ENCODE measurements around the gene AURKB. TPM values are rescaled to one million over a fixed set of nuclear protein-coding genes. Genes with fewer than 3 reads are reported as not detected.

The AURKB gene
- total and polyA plus RNA-seq, 2 donors (not counting 1 experiment from before 2014, with no cell fraction given), result 1.1 to 5.3 TPM

GRCh38 chr17:8186787-8187516, 23.4 kb downstream of the AURKB start:
- intact Hi-C loops (cut with micrococcal nuclease), result loop anchor here (1.0 kb wide), 8 partner anchors 14 to 113 kb away; partner anchors contain the start of gene AURKB
- Mint-ChIP-seq H3K27me3 (no peaks in the 10 kb centered on the region), H3K27ac (no peak overlapping the region), H3K4me3 (no peak overlapping the region), H3K4me1 (peaks cover 17% of the 10 kb centered on the region), H3K9me3 (ENCODE audit: insufficient read depth) (no peaks in the 10 kb centered on the region)
- TF ChIP-seq, protein P1, sequence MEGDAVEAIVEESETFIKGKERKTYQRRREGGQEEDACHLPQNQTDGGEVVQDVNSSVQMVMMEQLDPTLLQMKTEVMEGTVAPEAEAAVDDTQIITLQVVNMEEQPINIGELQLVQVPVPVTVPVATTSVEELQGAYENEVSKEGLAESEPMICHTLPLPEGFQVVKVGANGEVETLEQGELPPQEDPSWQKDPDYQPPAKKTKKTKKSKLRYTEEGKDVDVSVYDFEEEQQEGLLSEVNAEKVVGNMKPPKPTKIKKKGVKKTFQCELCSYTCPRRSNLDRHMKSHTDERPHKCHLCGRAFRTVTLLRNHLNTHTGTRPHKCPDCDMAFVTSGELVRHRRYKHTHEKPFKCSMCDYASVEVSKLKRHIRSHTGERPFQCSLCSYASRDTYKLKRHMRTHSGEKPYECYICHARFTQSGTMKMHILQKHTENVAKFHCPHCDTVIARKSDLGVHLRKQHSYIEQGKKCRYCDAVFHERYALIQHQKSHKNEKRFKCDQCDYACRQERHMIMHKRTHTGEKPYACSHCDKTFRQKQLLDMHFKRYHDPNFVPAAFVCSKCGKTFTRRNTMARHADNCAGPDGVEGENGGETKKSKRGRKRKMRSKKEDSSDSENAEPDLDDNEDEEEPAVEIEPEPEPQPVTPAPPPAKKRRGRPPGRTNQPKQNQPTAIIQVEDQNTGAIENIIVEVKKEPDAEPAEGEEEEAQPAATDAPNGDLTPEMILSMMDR (IDR thresholded peaks at IDR 0.05), result peak; percentile 39
- no peak for TF ChIP-seq EZH2 (IDR thresholded peaks at IDR 0.05; ENCODE audit: borderline replicate concordance, insufficient read depth, low read depth, low read length, poor library complexity, severe bottlenecking)
- H2AFZ ChIP-seq (ENCODE audit: insufficient read depth, low read depth, low read length, poor library complexity, severe bottlenecking), result peak overlapping the region; percentile 85
- H3K9me3 ChIP-seq (ENCODE audit: control extremely low read depth in 1 of 3, control insufficient read depth in 2 of 3, insufficient read depth in 1 of 3, low read length in 2 of 3), result no peaks in the 10 kb centered on the region
- no peaks in the 10 kb centered on the region for H3K79me2 ChIP-seq (ENCODE audit: control insufficient read depth, insufficient read depth, low read length)
- H3K4me3 ChIP-seq (ENCODE audit: control extremely low read depth in 1 of 5, extremely low read depth in 1 of 5, insufficient read depth in 1 of 5, low read depth in 2 of 5, low read length in 4 of 5), result peak overlapping the region; percentile 68 to 87 (median 85)
- no peaks in the 10 kb centered on the region for H3K36me3 ChIP-seq (replicated peaks in 1 of 2; ENCODE audit: control extremely low read depth in 1 of 2, control insufficient read depth in 1 of 2, extremely low read depth in 1 of 2, insufficient read depth in 2 of 2, low read length in 1 of 2)
- peaks cover 28 to 43% of the 10 kb centered on the region in 2 donors for H3K4me1 ChIP-seq (ENCODE audit: control insufficient read depth in 2 of 2, insufficient read depth in 2 of 2, low read length in 2 of 2)
- no peaks in the 10 kb centered on the region for H3K27me3 ChIP-seq (replicated peaks in 1 of 4; ENCODE audit: control extremely low read depth in 1 of 4, control insufficient read depth in 3 of 4, insufficient read depth in 4 of 4, low read length in 3 of 4)
- DNase-seq (peak; percentile 95), ATAC-seq (ENCODE audit: low read depth) (peak; percentile 36)
- ChIA-PET POLR2A (interaction anchor here (0.9 to 7.8 kb wide), 11 partner anchors 10 to 102 kb away, joined by 3 to 118 read pairs (median 9); partner anchors contain the start of genes CTC1, PFAS and RANGRF), CTCF (interaction anchor here (0.7 to 7.6 kb wide), 21 partner anchors 10 to 114 kb away, joined by 3 to 86 read pairs (median 6); partner anchors contain the start of genes AURKB, CTC1, RANGRF and SLC25A35)
- peaks cover 17% of the 10 kb centered on the region for H4K20me1 ChIP-seq (ENCODE audit: control insufficient read depth, insufficient read depth, low read length, poor library complexity, severe bottlenecking)
- H3K4me2 ChIP-seq (replicated peaks; ENCODE audit: low read depth, low read length, poor library complexity, severe bottlenecking), result peak overlapping the region; percentile 92
- under 1% methylated on average over 25 of the region's 32 CpGs for WGBS (ENCODE audit: insufficient coverage)
- peak overlapping the region; percentile 68 to 89 for H3K27ac ChIP-seq (ENCODE audit: low read length in 2 of 2)
- peak overlapping the region; percentile 97 for H3K9ac ChIP-seq (ENCODE audit: low read length)

- Histone ChIP-seq H3K27ac (ENCODE audit: low read length in 2 of 2) (peak overlapping the region; percentile 68 to 89), H2AFZ (ENCODE audit: insufficient read depth, low read depth, low read length, poor library complexity, severe bottlenecking) (peak overlapping the region; percentile 85), H3K9ac (ENCODE audit: low read length) (peak overlapping the region; percentile 97), H3K4me2 (replicated peaks; ENCODE audit: low read depth, low read length, poor library complexity, severe bottlenecking) (peak overlapping the region; percentile 92), H3K4me1 (ENCODE audit: control insufficient read depth in 2 of 2, insufficient read depth in 2 of 2, low read length in 2 of 2) (peaks cover 23 to 39% of the 10 kb centered on the region in 2 donors), H3K36me3 (replicated peaks in 1 of 2; ENCODE audit: control extremely low read depth in 1 of 2, control insufficient read depth in 1 of 2, extremely low read depth in 1 of 2, insufficient read depth in 2 of 2, low read length in 1 of 2) (no peaks in the 10 kb centered on the region), H3K27me3 (replicated peaks in 1 of 4; ENCODE audit: control extremely low read depth in 1 of 4, control insufficient read depth in 3 of 4, insufficient read depth in 4 of 4, low read length in 3 of 4) (no peaks in the 10 kb centered on the region), H3K79me2 (ENCODE audit: control insufficient read depth, insufficient read depth, low read length) (no peaks in the 10 kb centered on the region), H3K4me3 (ENCODE audit: control extremely low read depth in 1 of 5, extremely low read depth in 1 of 5, insufficient read depth in 1 of 5, low read depth in 2 of 5, low read length in 4 of 5) (peak overlapping the region; percentile 68 to 87 (median 85)), H3K9me3 (ENCODE audit: control extremely low read depth in 1 of 3, control insufficient read depth in 2 of 3, insufficient read depth in 1 of 3, low read length in 2 of 3) (no peaks in the 10 kb centered on the region), H4K20me1 (ENCODE audit: control insufficient read depth, insufficient read depth, low read length, poor library complexity, severe bottlenecking) (peaks cover 17% of the 10 kb centered on the region)
- H3K4me3 Mint-ChIP-seq, result no peak overlapping the region
- under 1% methylated on average over 23 of the region's 23 CpGs for WGBS (ENCODE audit: insufficient coverage)
- POLR2A ChIA-PET, result interaction anchor here (0.9 to 7.8 kb wide), 11 partner anchors 10 to 102 kb away, joined by 3 to 118 read pairs (median 5); partner anchors contain the start of genes CTC1, PFAS and RANGRF
- ATAC-seq (ENCODE audit: low read depth) (no peak), DNase-seq (no peak)
- intact Hi-C loops (cut with micrococcal nuclease), result loop anchor here (1.0 kb wide), 2 partner anchors 13 to 48 kb away; no protein-coding TSS in a partner anchor
- no peak for TF ChIP-seq EZH2 (IDR thresholded peaks at IDR 0.05; ENCODE audit: borderline replicate concordance, insufficient read depth, low read depth, low read length, poor library complexity, severe bottlenecking)
- TF ChIP-seq, protein P1 (IDR thresholded peaks at IDR 0.05), result no peak
- H3K9me3 Mint-ChIP-seq (ENCODE audit: insufficient read depth), result no peaks in the 10 kb centered on the region
- CTCF ChIA-PET, result interaction anchor here (0.8 to 7.6 kb wide), 16 partner anchors 9 to 114 kb away, joined by 3 to 86 read pairs (median 6); partner anchors contain the start of genes AURKB and CTC1
- H3K27me3 Mint-ChIP-seq, result no peaks in the 10 kb centered on the region
- H3K4me1 Mint-ChIP-seq, result peaks cover 20% of the 10 kb centered on the region
- no peak overlapping the region for H3K27ac Mint-ChIP-seq
Observed at GRCh38 chr17:8186446-8186786, 24.0 kb downstream of the AURKB start.

Measured in B cell (primary cell).